ENCODE results near the gene SLC51B. TPM values are rescaled to one million over a fixed set of nuclear protein-coding genes. Genes with fewer than 3 reads are reported as not detected.
"Not testable (repeated sequence)": the region's sequence is repeated elsewhere in the genome, so short reads cannot be mapped to it uniquely, and the experiment has no call there.

SLC51B gene
- total RNA-seq, 1 donor from 2014 or later = not detected

- DNase-seq (ENCODE audit: low spot score) = no peak
Observed at GRCh38 chr15:65041787-65042186, 3.4 kb upstream of the SLC51B start.

- no peak for DNase-seq (ENCODE audit: low spot score)
Observed at GRCh38 chr15:65042776-65043327, 2.3 kb upstream of the SLC51B start.

- DNase-seq (ENCODE audit: low spot score) = not testable (repeated sequence)
Observed at GRCh38 chr15:65044218-65044617, 969 bp upstream of the SLC51B start.

- no peak for DNase-seq (ENCODE audit: low spot score)
Observed at GRCh38 chr15:65048241-65048640, 3.1 kb downstream of the SLC51B start.

- DNase-seq (ENCODE audit: low spot score) = peak; percentile 94
Observed at GRCh38 chr15:65049418-65049840, 4.2 kb downstream of the SLC51B start.

GRCh38 chr15:65050270-65050669 lies 5.1 kb downstream of the SLC51B start:
- no peak for DNase-seq (ENCODE audit: low spot score)

GRCh38 chr15:65051266-65051665 lies 6.1 kb downstream of the SLC51B start:
- DNase-seq (ENCODE audit: low spot score) = no peak

- DNase-seq (ENCODE audit: low spot score) = no peak
Observed at GRCh38 chr15:65052956-65053355, 7.8 kb downstream of the SLC51B start.

GRCh38 chr15:65054333-65055200 lies 9.4 kb downstream of the SLC51B start:
- peak; percentile 71 for DNase-seq (ENCODE audit: low spot score)

GRCh38 chr15:65055201-65055870 lies 10.1 kb downstream of the SLC51B start:
- DNase-seq (ENCODE audit: low spot score) = no peak

GRCh38 chr15:65056106-65056505 lies 10.9 kb downstream of the SLC51B start:
- no peak for DNase-seq (ENCODE audit: low spot score)

GRCh38 chr15:65056868-65057548 lies 11.8 kb downstream of the SLC51B start:
- DNase-seq (ENCODE audit: low spot score) = no peak

- no peak for DNase-seq (ENCODE audit: low spot score)
Observed at GRCh38 chr15:65057549-65057940, 12.4 kb downstream of the SLC51B start.

GRCh38 chr15:65058394-65059368 lies 13.5 kb downstream of the SLC51B start:
- no peak for DNase-seq (ENCODE audit: low spot score)

GRCh38 chr15:65059369-65059750 lies 14.2 kb downstream of the SLC51B start:
- no peak for DNase-seq (ENCODE audit: low spot score)

GRCh38 chr15:65059931-65060596 lies 14.9 kb downstream of the SLC51B start:
- DNase-seq (ENCODE audit: low spot score) = no peak

- no peak for DNase-seq (ENCODE audit: low spot score)
Observed at GRCh38 chr15:65060641-65061397, 15.6 kb downstream of the SLC51B start.

GRCh38 chr15:65062061-65062460 lies 16.9 kb downstream of the SLC51B start:
- no peak for DNase-seq (ENCODE audit: low spot score)

GRCh38 chr15:65062726-65063125 lies 17.5 kb downstream of the SLC51B start:
- DNase-seq (ENCODE audit: low spot score) = no peak

Data from umbilical cord (tissue), 2 donors.